NCI-H2029 treated with DMSO at 0.1 percent for 48 hours (cell line): ENCODE data around the gene MRPL1.

ENCODE experiments used
- DNase-seq: peaks from one replicate; lab custom pipeline; 2025; lab: John Stamatoyannopoulos, UW

MRPL1 gene

DNA sequence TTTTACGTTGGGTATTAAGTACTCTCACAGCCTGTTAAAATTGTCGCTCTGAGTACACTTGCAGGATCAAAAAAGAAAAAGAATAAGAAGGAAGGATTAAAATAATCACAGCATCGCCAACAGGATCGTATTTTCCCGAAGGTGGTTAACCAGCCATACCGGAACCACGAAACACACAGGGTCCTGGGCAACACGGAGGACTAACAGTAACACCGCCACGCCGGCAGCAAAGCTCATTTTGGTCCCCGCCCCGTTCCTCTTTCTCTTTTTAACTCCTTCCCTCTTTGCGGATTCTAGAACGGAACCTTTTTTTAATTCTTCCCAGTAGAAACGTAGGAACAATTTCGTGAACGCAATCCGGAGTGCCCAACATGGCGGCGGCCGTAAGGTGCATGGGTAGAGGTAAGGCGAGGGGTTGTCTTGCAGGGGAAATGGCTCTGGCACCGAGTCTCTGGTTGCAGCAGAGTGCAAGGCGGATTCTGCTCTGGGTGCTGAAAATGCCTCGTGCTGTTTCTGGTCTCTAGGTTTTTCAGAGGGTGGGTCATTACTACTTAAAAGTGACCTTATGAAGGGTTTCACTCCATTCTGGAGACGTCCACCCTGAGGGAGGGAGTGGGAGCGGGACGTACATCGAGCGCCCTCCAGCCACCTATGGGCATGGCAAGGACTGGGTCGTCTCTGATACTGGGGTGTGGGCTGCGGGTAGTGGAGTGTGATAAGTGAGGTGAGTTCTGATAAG lies at the start of gene MRPL1:
Gene MRPL1, plus strand, starts transcription at position 353 of the 739 bp plus-strand sequence. Its CDS starts 19 bp downstream, at position 372.
- peak; percentile 98 for DNase-seq

DNA sequence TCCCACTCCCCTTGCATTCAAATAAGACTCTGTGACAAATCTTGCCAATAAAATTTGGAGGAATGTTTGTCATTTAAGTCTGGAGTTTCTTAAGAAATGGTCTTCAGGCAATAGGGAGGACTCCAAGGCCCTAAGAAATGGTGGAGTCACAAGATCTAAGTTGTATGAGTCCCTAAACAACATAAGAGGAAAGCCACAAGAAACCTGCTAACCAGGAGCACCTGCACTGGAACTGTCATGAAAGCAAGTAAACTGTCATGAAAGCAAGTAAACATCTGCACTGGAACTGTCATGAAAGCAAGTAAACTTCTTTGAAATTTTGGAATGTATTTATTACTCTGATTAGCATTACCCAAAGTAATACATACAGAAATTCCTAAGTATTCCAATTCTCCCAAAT lies 47.0 kb upstream of the MRPL1 start:
- DNase-seq, result no peak

DNA sequence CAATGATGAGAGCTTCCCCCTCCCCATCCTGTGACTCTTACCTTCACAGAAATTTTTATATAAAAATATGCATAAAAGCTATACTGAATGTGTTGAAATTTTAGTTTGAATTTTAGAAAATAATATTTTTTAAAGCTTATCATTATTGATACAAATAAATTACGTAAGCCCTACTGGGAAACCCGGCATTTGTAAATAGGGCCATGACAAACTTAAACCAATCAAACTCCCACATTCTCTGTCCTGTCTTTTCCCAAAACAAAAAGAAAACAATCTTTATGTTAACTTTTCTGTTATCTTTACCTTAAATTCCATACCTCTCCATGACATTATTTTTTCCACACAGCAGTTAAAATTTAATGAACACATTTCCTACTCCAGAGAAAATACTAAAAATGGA lies 46.1 kb upstream of the MRPL1 start:
- DNase-seq, result no peak

DNA sequence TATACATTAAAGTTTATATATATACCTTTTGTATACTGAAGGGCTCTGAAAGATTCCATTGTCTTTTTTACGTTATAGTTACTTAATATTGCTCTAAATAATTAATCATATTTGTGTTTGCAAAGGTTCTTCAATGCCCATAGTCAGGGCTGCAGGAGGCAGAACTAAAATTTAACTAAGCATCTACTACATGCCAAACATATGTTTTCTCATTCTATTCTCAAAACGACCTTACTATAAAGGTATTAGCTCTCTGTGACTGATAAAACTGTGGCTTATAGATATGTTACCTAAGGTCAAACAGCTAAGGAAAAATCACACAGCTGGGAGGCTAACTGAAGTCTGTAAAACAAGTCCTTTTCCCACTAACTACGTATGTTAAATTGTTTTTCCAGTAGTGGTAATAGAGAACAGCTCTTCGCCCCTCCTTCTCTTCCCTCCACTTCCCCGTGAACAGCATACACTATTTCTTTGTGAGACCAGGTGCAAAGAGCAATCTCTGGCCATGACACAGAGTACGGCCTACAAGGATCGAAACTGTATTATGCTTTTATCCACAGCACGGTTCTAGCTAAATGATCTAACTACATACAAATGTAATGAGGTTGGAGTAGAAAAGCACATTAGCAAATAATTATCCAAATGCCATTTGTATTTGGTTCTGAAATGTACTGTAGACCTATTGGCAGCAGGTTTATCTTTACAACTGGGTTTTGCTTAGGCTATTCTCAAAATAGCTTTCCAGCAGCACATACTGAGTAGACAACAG lies 45.1 kb upstream of the MRPL1 start:
- DNase-seq, result no peak

DNA sequence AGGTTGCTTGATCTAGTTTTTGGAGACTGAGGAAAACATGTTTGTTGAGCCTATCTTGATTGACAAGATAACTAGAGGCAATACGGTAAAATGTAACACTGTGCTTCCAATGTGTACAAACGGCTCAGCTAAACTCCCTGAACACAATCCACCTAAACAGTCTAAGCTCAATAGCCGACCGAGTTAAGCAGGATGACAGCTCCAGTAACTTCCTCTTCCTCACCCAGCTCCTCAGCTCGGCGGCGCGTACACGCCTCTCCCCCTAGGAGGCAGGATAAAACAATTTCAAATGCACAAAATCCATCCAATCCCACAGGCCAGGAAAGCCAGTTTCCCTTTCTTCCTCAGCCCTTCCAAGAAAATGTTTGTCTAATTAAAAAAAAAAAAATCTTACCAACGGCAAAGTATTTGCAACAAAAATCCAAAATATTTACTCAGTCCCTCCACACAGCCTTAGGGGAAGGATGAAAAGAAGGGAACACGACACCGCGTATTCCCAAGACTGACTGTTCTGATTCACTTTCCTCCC lies 44.5 kb upstream of the MRPL1 start:
- DNase-seq, result peak; percentile 76

DNA sequence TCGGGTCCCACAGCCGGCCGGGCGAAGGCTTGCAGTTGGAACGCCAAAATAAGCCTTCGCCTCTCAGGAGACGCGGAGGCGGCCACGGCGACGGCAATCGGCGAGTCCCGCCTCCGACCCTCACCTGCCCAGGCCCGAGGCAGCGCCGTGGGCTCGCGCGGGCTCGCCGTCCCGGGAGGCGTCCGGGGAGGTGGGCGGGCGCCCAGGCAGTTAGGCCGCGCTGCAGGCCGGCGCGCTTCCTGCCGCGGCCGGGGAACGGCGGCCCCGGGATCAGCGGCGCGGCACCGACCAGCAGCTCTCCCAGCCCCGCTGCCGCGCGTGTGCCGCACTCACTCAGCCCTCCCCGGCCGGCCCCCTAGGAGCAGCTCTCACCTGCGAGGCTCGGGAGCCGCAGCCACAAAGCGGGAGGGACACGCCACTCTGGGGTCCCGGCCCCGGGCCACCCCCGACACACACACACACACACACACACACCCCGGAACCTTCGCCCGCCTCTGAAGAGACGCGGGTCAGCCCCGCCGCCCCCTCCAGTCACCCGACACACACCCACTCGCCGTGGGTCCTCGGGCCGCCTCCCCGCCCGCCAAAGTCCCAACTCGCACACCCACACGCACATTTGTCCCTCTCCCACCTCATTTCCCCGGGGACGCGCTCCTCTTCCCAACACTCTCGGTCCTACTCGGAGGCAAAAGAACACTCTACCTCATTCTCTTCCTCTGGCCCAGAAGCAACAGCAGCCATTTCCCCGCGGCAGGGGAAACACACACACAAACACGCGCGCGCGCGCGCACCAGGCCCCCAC lies 43.8 kb upstream of the MRPL1 start, which contains the start of gene CNOT6L:
Gene CNOT6L, minus strand, starts transcription at position 767 of the 802 bp plus-strand sequence. Its CDS starts 60 bp downstream, at position 707.
- DNase-seq, result no peak

DNA sequence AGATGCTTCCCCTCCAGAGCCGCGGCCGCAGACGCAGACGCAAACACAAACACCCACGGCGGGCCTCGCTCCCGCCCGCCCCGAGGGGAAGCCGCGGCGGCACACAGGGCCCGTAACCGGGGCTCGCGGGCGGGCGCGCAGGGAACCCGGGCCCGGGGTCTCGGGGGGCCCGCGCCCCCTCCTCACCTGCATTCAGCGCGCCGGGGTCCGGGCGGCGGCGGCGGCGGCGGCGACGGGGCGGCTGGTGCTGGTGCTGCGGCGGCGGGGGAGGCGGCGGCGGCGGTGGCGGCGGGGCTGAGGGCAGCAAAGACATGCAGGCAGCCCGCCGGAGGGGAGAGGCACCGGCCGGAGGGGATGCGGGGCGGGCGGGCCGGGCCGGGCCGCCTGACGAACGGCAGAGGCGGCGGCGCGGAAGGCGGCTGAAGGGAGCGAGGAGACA lies 43.2 kb upstream of the MRPL1 start:
- no peak for DNase-seq

DNA sequence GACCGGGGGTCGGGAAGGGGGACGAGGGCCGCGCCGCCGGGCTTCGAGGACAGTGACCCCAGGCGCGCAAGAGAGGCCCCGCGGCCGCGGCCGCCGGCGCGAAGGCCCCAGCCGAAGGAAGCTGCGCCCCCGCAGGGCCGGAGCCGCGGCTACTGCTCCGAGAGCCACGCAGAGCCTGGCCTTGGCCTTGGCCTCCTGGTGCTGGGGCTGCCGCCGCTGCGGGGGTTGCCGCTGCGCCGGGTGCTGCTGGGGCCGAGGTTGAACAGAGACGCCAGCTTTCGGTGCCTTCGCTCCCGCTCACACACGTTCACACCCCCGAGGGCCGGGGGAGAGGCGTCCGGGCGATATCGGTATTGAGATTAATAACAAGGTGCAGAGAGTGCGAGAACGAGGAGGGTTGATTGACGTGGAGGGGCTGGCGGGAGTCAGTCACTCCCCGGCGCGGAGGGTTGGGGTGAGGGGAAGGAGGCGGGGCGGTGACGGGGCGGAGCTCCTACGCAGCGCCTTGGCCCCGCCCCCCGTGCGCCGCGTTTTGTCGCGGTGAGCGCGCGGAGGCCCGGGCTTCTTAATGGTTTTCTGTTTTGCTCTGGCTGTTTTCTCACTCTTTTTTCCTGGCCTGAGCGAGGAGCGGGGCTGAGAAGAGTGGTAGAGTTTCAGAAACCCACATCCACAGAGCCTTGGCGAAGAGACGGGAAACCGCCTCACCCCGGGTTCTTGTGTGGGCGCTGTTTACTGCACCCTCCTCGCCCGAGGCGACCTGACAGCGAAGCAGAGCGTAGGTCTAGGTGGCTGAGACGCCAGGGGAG lies 42.6 kb upstream of the MRPL1 start:
- peak; percentile 69 for DNase-seq

DNA sequence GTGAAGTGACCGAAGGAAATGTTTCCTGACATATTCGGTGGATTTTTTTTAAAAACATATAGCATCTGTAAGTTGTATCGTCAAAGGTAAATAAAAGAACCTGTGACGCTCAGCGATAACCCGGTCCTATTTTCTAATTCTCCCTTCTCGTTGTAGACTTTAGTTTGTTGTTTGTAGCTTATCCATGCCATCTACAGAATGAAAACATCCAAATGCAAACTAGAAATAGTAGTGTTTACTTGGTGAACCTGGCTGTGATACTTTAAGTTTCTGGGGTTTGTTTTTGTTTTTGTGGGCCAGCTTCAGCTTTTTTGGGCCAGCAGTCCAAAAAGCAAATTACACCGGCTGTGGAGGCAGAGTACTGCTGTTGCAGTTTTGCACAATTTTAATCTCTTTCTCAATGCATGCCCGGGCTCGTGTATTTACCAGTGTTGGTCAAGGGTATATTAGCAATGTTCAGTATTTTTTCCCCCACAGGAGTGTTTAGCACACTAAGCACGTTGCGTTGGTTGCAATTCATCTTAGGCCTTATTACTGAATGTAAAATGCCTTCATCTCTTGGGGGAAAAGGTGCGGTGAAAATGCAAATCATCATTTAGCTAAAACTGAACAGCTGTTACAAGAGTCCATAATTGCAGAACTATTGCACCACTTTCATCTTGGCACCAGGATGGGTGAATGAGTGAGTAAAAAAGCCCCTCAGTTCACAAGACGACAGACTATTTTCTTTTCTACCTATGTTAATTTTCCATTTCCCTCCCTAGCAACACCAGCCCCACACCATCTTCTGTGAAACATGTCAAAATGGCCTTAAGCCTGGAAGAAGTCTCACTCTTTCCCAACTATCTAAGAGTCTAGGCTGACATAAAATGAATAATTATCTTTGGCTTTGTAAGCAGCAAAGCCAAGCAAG lies 41.7 kb upstream of the MRPL1 start:
- DNase-seq, result no peak

DNA sequence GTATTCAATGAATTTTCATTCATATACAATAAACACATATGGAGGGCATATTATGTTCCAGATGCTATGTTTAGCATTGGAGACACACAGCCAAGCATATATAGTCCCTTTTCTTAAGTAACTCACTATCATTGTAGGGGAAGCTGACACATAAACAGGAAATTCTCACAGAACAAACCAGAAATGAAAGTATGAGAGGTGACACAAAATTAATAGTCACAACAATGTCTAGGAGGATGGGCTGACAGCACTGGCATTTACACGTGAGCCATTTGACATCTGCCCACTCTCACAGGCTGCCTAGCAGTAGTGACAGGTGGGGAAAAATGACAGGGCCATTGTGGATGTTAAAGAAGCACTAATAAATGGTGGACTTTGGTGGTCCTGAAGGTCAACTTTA lies 40.9 kb upstream of the MRPL1 start:
- no peak for DNase-seq

DNA sequence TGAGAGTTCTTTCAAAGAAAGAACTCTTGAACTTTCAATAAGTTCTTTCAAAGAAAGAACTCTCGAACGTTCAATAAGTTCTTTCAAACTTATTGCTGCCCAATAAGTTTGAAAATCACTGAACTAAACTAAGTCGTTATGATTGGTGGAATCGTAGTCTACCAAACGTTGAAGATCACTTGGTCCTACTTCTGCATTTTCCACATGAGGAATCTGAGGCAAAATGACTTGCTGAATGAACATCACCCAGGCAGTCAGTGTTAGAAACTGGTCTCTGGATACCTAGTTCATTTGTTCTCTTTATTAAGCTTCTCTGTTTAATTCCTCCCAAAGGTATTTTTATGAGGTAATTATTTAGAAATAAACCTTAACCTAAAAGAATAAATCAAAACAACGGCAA lies 36.4 kb upstream of the MRPL1 start:
- DNase-seq, result no peak

DNA sequence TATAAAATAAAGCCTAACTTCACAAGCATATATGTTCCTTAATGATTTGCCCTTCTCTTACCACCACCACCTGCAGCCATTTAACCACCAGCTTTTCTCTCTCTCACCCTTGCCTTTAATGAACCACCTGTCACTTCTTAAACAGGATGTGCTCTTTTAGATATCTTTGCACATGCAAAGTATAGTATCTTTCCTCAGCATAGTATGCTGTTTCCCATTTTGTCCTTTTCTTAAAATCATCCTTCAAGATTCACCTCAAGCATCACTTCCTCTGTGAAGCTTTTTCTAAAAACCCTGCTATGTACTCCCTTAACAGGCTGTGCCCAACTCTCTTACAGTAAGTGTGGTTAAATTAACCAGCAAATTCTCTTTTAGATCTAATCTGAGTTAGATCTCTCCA lies 35.3 kb upstream of the MRPL1 start:
- no peak for DNase-seq

DNA sequence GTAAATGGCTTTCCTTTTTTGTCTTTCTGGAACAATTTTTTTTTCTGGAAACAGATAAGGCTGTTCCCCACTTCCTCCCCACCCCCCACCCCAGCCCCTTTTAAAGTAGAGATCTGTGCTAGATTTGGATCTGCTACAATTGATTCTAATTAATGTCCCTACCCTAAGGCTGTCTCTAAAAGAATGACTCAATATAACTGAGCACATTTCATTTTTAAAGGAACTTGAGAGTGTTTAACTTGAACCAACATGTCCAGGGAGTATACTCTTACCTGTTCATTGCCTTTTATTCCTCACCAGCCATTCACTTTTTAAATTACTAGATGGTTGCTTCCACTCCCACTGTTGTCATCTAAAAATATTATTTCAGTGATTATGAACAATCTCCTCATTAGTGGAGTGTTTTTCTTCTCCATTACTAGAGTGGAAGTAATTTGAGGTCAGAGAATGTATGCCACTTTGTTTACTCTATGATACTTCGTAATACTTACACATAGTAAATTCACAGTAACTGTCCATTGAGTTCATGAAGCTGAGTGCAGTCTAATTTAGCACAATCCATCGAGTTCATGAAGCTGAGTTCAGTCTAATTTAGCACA lies 29.4 kb upstream of the MRPL1 start:
- DNase-seq, result no peak

DNA sequence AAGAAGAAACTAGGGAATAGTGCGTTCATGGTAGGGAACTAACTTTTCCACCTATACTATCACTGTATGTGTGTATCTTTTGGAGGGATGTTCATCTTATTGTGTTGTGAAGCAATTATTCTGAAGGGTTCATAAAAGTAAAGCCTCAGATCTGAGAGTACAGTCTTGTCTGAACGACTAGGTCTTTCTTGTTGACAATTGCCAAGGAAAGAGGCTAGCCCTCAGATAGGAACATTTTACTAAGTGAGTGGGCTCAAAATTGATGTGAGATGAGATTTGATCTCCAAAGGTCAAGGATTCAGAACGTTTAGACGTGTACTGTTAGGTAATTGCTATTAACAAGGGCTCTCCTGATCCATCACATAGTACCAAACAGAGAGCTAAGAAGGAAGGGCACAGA lies 28.2 kb upstream of the MRPL1 start:
- no peak for DNase-seq

DNA sequence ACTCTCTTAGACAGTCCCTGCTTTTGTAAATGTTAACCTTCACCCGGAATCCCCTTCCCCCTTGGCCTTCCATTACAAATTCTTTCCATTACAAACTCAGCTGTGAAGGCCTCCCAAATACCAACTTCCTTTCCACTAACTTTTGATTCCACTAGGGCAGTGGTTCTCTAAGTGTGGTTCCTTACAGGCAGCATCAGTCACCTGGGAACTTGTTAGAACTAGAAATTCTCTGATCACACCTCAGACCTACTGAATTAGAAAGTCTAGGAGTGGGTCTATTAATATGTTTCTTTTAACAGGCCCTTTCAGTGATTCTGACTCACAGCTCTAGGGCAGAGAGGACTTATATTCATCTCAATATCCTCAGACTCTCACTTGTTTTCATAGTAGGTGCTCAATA lies 19.0 kb upstream of the MRPL1 start:
- no peak for DNase-seq

DNA sequence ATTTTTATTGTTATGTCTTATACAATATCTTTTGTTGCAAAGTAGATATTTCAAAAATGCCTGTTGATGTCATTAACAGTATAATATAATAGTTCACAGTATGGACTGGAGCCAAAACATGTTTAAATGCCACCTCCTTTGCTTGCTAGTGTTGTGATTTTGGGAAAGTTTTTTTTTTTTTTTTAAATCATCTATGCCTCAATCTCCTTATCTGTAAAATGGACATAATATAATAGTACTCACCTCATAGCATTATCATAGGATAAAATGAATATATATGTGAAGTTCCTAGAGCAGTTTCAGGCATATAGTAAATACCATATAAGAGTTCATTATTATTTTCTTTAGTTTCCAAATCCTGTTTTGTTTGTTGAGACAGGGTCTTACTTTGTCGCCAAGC lies 18.3 kb upstream of the MRPL1 start:
- no peak for DNase-seq

DNA sequence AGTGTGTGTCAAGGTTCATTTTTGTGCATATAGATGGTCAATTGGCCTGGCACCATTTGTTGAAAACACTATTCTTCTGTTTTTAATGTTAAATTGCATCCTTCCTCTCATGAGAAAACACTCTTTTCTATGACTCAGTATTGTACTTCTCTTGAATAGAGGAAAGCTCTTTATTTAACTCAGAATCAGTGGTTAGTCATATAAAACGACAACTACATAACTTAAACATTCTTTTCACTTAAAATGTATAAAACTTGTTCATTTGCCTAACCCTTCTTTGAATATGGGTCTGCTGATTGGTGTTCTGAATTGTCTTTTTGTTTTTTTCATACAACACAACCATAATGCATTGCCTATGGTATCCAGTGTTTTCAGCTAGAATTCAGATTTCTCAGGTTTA lies 17.2 kb upstream of the MRPL1 start:
- DNase-seq, result no peak

DNA sequence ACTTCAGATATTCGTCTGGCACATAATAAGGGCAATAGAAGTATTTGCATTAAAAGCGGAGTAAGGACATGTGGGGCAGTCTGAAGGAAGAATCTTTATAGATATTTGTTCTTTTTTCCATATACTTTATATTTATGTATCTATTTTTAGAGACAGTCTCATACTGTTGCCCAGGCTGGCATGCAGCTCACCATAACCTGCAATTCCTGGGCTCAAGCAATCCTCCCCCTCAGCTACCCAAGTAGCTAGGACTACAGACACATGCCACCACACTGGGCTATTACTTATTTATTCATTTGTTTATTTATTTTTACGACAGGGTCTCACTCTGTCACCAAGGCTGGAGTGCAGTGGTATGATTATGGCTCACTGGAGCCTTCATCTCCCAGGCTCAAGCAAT lies 16.7 kb upstream of the MRPL1 start:
- DNase-seq, result no peak

DNA sequence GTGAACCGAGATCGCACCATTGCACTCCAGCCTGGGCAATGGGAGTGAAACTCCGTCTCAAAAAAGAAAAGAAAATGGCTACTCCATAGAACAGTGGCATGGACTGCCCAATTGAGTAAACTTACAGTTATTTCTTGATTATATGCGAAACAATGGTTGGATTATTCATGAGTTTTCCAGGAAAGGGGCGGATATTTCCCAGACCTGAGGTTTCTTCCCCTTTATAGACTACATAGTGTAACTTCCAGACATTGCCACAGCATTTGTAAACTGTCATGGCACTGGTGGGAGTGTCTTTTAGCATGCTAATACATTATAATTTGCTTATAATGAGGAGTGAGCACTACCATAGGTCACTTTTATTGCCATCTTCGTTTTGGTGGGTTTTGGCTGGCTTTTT lies 14.1 kb upstream of the MRPL1 start:
- DNase-seq, result no peak
